ENCODE results near the gene C2orf49. TPM values are rescaled to one million over a fixed set of nuclear protein-coding genes. Genes with fewer than 3 reads are reported as not detected.

The C2orf49 gene
- total RNA-seq, 4 donors from 2014 or later, result 16.4 to 19.5 (median 17.7) TPM

DNA sequence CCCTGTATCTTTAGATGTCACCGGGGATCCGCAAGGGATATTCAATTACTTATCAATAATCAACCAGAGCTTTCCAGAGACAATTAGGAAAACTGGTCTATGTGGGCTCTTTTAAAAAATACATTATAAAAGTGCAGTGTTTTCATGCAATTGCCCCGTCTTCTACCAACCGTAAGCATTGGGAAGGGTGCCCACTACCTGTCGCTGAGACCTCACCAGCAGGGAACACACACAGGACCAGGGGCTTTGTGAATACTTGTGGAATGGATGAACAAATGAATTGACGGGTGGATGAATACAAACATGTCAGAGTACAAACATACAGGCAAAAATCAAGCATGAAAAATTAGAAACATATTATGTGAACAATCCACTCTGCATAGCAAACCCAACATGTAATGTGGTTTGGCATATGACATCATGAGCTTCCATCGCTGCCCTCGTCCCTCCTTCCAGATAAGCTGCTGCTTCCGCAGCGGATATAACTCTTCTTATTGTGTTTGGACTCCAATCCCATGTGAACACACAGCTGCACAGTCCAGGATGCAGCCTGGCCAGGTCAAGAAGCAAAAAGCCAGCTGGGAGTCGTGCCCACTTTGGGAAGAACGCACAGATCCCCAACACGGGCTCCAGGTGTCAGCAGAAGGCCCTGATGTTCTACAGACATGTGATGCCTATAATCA lies 56.2 kb downstream of the C2orf49 start:
- peaks cover 67 to 91% (median 84%) of the 10 kb centered on the region in 4 donors for H3K4me1 ChIP-seq
- H3K36me3 ChIP-seq, result peaks cover 0 to 58% (median 0%) of the 10 kb centered on the region in 4 donors
- H3K4me3 ChIP-seq, result no peak overlapping the region
- intact Hi-C loops (cut with DNase I), result loop anchor here (10.0 kb wide), 1 partner anchor 631 kb away; no protein-coding TSS in a partner anchor
- DNase-seq (ENCODE audit: extremely low spot score), result no peak
- H3K27me3 ChIP-seq, result peaks cover 0 to 4% (median 0%) of the 10 kb centered on the region in 4 donors
- WGBS, result 79% methylated on average over 13 of the region's 13 CpGs
- H3K9me3 ChIP-seq, result no peaks in the 10 kb centered on the region
- no peak overlapping the region for H3K27ac ChIP-seq (replicated peaks in 1 of 4)
- TF ChIP-seq POLR2AphosphoS5 (IDR thresholded peaks at IDR 0.05) (no peak), CTCF (IDR thresholded peaks at IDR 0.05) (no peak), EP300 (IDR thresholded peaks at IDR 0.05) (no peak), POLR2A (IDR thresholded peaks at IDR 0.05; ENCODE audit: low read depth) (no peak)

GRCh38 chr2:105394951-105395611 lies 57.7 kb downstream of the C2orf49 start:
- 85% methylated on average over 12 of the region's 12 CpGs for WGBS
- Histone ChIP-seq H3K4me3 (no peak overlapping the region), H3K4me1 (peaks cover 55 to 85% (median 77%) of the 10 kb centered on the region in 4 donors), H3K9me3 (no peaks in the 10 kb centered on the region), H3K27ac (replicated peaks in 1 of 4) (no peak overlapping the region), H3K36me3 (peaks cover 0 to 43% (median 0%) of the 10 kb centered on the region in 4 donors), H3K27me3 (peaks cover 0 to 14% (median 0%) of the 10 kb centered on the region in 4 donors)
- TF ChIP-seq EP300 (IDR thresholded peaks at IDR 0.05) (no peak), POLR2AphosphoS5 (IDR thresholded peaks at IDR 0.05) (no peak), POLR2A (IDR thresholded peaks at IDR 0.05; ENCODE audit: low read depth) (no peak), CTCF (IDR thresholded peaks at IDR 0.05) (no peak)
- DNase-seq (ENCODE audit: extremely low spot score), result no peak
- intact Hi-C loops (cut with DNase I), result loop anchor here (10.0 kb wide), 1 partner anchor 630 kb away; no protein-coding TSS in a partner anchor

DNA sequence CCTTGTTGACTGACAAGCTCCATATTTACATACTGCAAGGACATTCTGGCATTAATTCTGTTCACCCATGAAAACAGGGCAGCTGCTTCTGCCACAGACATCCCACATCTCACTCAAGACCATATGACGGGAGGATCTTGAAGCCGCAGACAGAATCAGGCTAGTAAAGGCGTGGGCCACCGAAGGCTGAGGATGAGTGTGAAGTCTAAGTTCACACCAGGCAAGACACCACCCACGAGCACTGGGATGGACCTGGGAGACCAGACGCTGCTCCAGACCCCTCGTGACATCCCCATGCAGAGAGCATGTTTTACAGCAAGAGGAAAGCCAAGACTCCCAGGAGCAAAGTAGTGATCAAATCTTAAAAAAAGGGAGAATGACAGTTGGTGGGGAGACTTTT lies 58.4 kb downstream of the C2orf49 start:
- peaks cover 0 to 40% (median 0%) of the 10 kb centered on the region in 4 donors for H3K36me3 ChIP-seq

More for the DNA sequence above, 58.4 kb downstream of the C2orf49 start:
- H3K27ac ChIP-seq (replicated peaks in 1 of 4), result no peak overlapping the region
- H3K27me3 ChIP-seq, result peaks cover 0 to 14% (median 0%) of the 10 kb centered on the region in 4 donors
- peak overlapping the region in 1 of 4 donors; percentile 92 for H3K4me3 ChIP-seq
- no peaks in the 10 kb centered on the region for H3K9me3 ChIP-seq
- TF ChIP-seq EP300 (IDR thresholded peaks at IDR 0.05), result no peak
- TF ChIP-seq CTCF (IDR thresholded peaks at IDR 0.05), result no peak
- no peak for TF ChIP-seq POLR2A (IDR thresholded peaks at IDR 0.05; ENCODE audit: low read depth)
- no peak for TF ChIP-seq POLR2AphosphoS5 (IDR thresholded peaks at IDR 0.05)
- WGBS, result 95% methylated on average over 7 of the region's 7 CpGs
- intact Hi-C loops (cut with DNase I), result loop anchor here (10.0 kb wide), 1 partner anchor 629 kb away; no protein-coding TSS in a partner anchor
- DNase-seq (ENCODE audit: extremely low spot score), result no peak
- peaks cover 49 to 80% (median 72%) of the 10 kb centered on the region in 4 donors for H3K4me1 ChIP-seq

Measured in esophagus muscularis mucosa (tissue), 4 donors.